PC-3 (cell line): Measurements from ENCODE around the gene CCL27.

Experiments
- CTCF ChIP-seq: fragments of 300-600 bp; sonication (generic); conservative IDR thresholded peaks from 2 replicates; pipeline ENCODE4 v1.5.1; 2017; ENCODE audit warnings: antibody characterized with exemption, low read depth, mild to moderate bottlenecking, low read length
- EZH2 ChIP-seq: fragments of 300-600 bp; sonication (generic); IDR thresholded peaks from one replicate; pipeline ENCODE4 v1.6.1; 2017; ENCODE audit warnings: antibody characterized with exemption, mild to moderate bottlenecking, low read length; ENCODE audit not compliant: unreplicated experiment

GRCh38 chr9:34686231-34686630, 23.8 kb upstream of the CCL27 start:
- TF ChIP-seq CTCF (no peak), EZH2 (no peak)
